NCI-H146 treated with DMSO at 0.1 percent for 48 hours (cell line): ENCODE results near the gene OR2F2.

Source experiments
- DNase-seq: peaks from one replicate; lab custom pipeline; 2025; ENCODE audit not compliant: unreplicated experiment; lab: John Stamatoyannopoulos, UW

Gene OR2F2

DNA sequence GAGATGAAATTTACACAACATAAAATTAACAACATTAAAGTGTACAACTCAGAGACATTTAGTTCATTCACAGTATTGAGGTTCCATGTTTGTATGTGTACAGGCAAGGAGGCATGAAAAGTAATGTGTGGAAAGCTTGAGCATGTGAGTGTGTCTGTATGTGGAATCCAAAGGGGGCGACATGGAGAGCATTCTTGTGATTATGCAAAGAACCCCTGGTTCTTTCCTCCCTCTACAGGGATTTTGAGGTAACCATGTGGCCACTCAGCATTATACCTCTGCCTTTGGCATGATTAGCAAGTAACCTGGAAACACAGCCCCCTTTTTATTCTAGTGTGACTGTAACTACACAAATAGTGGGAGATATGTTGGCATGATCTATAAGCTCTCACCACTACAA lies 40.6 kb downstream of the OR2F2 start:
- DNase-seq, result no peak

DNA sequence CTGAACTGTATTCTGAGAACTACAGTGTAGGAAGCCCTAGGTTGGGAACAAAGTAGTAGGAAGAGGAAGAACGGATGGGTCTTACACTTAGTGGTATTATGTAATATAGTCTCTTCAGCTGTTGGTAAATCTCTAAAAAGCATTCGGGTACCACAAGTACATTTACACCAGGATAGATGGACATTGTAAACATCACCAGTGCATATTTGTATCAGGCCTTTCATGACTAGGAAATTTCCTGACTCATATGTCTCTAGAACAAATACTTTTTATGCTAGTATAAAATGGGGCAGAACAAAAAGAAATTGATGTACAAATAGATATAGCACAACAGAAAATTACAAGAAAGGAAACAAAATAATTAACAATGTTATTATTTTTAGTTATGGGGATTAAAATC lies 43.6 kb downstream of the OR2F2 start:
- no peak for DNase-seq

DNA sequence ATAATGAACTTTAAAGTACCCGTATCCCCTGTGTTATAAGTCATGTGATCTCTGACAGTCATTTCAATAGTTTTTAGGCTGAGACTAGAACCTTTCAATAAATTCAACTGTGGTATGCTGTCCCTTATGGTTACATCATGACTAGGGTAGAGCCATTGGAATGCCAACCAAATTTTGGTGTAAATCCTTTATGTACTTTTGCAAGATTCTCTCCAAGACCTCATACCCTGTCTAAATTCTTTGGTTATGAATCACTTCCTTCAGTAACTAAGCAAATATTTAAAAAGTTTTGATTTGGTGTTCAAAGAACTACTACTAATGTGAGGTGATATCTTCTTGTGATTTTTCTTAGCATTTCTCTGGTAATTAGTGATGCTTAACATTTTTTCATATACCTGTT lies 44.3 kb downstream of the OR2F2 start:
- no peak for DNase-seq

DNA sequence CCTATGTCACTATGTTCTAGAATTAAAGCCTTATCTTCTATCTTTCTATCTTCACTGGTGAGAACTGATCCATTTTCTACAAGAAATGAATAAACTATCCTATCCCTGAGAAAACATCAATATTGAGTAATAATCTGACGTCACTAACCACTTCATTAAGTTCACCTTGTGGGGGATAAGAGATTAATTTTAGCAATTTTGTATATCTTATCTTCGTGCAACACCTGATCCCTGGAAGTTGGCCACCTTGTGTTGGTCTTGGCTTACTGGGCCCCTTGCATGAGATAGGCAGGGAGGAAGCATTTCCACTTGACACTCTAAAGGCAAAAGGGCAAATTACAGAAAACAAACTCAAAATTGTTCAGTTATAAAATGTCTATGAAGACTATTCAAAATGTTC lies 45.0 kb downstream of the OR2F2 start:
- DNase-seq, result no peak

DNA sequence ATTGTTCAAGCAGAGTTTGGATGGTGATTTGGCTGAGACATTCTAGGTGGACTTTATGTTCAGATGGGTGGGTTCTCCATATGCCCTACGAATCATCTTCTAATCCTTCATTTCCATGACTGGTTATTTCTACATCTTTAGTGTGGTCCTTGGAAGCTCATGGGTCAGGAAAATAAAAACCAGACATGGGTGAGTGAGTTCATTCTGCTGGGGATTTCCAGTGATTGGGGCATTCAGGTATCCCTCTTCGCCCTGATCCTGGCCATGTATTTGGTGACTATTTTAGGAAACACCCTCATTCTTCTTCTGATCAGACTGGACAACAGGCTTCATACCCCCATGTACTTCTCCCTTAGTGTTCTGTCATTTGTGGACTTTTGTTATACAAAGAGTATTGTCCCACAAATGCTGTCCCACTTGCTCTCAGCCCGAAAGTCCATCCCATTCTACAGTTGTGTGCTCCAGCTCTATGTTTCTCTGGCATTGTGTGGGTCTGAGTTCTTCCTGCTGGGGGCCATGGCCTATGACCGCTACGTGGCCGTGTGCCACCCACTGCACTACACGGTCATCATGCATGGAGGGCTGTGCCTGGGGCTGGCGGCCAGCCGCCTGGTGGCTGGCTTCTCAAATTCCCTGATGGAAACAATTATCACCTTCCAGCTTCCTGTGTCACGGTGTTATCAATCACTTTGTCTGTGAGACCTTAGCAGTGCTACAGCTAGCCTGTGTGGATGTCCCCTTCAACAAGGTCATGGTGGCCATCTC lies 45.9 kb downstream of the OR2F2 start:
- DNase-seq, result no peak

DNA sequence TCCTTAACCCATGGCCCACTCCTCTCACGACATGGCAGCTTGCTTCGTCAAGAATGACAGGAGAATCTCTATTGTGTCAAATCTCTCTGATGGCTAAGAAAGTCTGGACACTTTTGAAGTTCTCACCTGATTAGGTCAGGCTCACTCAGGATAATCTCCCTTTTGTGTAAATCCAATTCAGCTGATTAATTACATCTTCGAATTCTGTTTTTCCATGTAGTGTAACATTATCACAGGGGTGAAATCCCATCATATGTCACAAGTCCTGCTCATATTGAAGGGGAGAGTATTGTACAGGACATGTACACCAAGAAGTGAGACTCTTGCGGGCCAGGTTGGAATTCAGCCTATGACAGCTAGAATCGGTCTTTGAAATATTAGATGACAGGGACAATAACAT lies 48.9 kb downstream of the OR2F2 start:
- DNase-seq, result no peak
